Measurements from ENCODE around the gene TWIST1. TPM values are rescaled to one million over a fixed set of nuclear protein-coding genes. Genes with fewer than 3 reads are reported as not detected.
A peak's percentile ranks its signal among the peaks of the same experiment; 100 is the strongest.

TWIST1 gene
- total RNA-seq, 1 donor from 2014 or later = not detected

- H3K4me3 ChIP-seq (ENCODE audit: low read depth, low read length) = no peak overlapping the region
- no peak for DNase-seq (ENCODE audit: low read depth)
- no peak for TF ChIP-seq CTCF (conservative IDR thresholded peaks at IDR 0.05; ENCODE audit: low read depth, low read length)
Observed at GRCh38 chr7:19119372-19119771, 1.9 kb upstream of the TWIST1 start.

- DNase-seq (ENCODE audit: low read depth) = no peak
- TF ChIP-seq CTCF (conservative IDR thresholded peaks at IDR 0.05; ENCODE audit: low read depth, low read length) = no peak
- no peak overlapping the region for H3K4me3 ChIP-seq (ENCODE audit: low read depth, low read length)
Observed at GRCh38 chr7:19118636-19119371, 1.4 kb upstream of the TWIST1 start.

- no peak overlapping the region for H3K4me3 ChIP-seq (ENCODE audit: low read depth, low read length)
- no peak for TF ChIP-seq CTCF (conservative IDR thresholded peaks at IDR 0.05; ENCODE audit: low read depth, low read length)
- no peak for DNase-seq (ENCODE audit: low read depth)
Observed at GRCh38 chr7:19117870-19118608, 603 bp upstream of the TWIST1 start.

- no peak for TF ChIP-seq CTCF (conservative IDR thresholded peaks at IDR 0.05; ENCODE audit: low read depth, low read length)
- peak overlapping the region; percentile 40 for H3K4me3 ChIP-seq (ENCODE audit: low read depth, low read length)
- DNase-seq (ENCODE audit: low read depth) = no peak
Observed at GRCh38 chr7:19116121-19117090, 1.0 kb downstream of the TWIST1 start.

- TF ChIP-seq CTCF (conservative IDR thresholded peaks at IDR 0.05; ENCODE audit: low read depth, low read length) = no peak
- no peak overlapping the region for H3K4me3 ChIP-seq (ENCODE audit: low read depth, low read length)
- no peak for DNase-seq (ENCODE audit: low read depth)
Observed at GRCh38 chr7:19114551-19114855, 2.9 kb downstream of the TWIST1 start.

GRCh38 chr7:19113855-19114550, 3.4 kb downstream of the TWIST1 start:
- H3K4me3 ChIP-seq (ENCODE audit: low read depth, low read length) = no peak overlapping the region
- DNase-seq (ENCODE audit: low read depth) = no peak
- TF ChIP-seq CTCF (conservative IDR thresholded peaks at IDR 0.05; ENCODE audit: low read depth, low read length) = no peak
